Uterus (tissue), 2 donors: Measurements from ENCODE around the gene RNF17.

ENCODE experiments used
- POLR2A ChIP-seq, 2 donors: fragments of 450-650 bp; IDR thresholded peaks; one replicate each; pipeline ENCODE4 v1.6.1; 2016; ENCODE audit warnings: antibody characterized with exemption in 2 of 2, mild to moderate bottlenecking in 1 of 2, moderate library complexity in 1 of 2
- TF ChIP-seq, protein P1 (sequence below), 4 experiments: fragments of 200-600 bp in 2 of 4; fragments of 450-650 bp in 2 of 4; sonication (generic) in 2 of 4; IDR thresholded peaks; one replicate each; pipeline ENCODE4 v1.5.1; 2016 to 2019; ENCODE audit warnings: antibody characterized with exemption in 4 of 4, mild to moderate bottlenecking in 2 of 4, moderate library complexity in 1 of 4

DNA sequence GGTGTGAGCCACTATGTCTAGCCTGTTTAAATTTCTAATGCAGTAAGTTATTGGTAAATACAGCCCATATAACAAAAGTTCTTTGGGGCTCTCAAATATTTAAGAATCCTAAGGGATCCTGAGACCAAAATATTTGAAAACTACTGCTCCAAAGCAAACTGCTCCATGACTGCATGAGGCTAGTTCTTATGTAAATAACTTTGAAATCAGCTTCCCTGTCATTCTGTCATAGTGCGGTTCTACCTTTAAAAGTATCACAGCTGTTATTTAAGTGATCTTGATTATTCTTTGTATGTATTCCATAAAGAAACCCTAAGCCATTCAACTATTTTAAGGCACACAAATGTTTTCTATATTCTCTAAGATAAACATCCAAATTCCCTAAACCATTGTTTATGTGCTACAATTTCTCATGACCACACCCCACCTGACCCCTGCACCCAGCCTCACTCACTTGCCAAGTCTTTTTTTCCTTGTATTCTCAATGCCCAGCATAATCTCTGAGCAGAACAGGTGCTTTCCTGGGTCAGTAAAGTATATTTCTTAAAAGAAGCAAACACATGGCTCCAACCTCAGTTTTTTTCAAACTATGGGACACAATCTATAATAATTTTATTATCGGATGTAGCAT is 146.6 kb downstream of the RNF17 start:
- TF ChIP-seq, protein P1, sequence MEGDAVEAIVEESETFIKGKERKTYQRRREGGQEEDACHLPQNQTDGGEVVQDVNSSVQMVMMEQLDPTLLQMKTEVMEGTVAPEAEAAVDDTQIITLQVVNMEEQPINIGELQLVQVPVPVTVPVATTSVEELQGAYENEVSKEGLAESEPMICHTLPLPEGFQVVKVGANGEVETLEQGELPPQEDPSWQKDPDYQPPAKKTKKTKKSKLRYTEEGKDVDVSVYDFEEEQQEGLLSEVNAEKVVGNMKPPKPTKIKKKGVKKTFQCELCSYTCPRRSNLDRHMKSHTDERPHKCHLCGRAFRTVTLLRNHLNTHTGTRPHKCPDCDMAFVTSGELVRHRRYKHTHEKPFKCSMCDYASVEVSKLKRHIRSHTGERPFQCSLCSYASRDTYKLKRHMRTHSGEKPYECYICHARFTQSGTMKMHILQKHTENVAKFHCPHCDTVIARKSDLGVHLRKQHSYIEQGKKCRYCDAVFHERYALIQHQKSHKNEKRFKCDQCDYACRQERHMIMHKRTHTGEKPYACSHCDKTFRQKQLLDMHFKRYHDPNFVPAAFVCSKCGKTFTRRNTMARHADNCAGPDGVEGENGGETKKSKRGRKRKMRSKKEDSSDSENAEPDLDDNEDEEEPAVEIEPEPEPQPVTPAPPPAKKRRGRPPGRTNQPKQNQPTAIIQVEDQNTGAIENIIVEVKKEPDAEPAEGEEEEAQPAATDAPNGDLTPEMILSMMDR (IDR thresholded peaks at IDR 0.05), result no peak
- no peak for TF ChIP-seq POLR2A (IDR thresholded peaks at IDR 0.05)
